HG03039 (cell line): ENCODE measurements around the gene ACAA1.
A peak's percentile ranks its signal among the peaks of the same experiment; 100 is the strongest.

Experiments used
- ATAC-seq: cut with Tn5 transposase; IDR thresholded peaks from one replicate; pipeline ENCODE4 v1.9.1; 2021; ENCODE audit warnings: mild to moderate bottlenecking, moderate library complexity; ENCODE audit not compliant: unreplicated experiment

ACAA1 gene

DNA sequence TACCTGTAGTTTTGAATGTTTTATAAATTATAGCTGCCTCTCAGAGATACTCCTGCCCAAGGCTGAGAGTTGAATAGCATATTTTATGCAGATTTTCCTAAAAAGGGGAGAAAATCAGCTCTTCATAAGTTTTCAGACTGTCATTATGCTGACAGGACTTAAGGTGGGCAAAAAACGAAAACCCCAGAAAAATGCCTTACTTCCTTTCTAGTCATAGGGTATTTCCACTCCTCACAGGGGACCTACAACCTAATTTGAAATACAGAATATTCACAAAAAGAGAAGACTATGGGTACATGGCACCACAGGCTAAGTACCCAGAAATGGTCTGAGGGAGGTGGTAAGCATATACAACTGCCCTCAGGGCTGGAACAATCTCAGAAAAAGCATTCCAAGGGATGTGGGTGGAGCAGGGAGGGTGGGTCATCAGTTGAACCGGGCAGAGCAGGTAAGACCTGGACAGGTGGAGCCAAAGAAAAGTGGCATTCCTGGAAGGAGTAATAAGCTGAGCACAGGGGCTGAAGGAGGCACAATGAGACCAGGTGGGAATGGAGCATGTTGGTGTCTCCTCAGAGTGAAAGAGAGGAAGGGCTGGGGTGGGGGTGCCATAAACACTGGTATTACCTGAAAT lies 17.8 kb upstream of the ACAA1 start:
- ATAC-seq = no peak

- ATAC-seq = no peak
Measured at GRCh38 chr3:38154033-38154494, 17.1 kb upstream of the ACAA1 start.

DNA sequence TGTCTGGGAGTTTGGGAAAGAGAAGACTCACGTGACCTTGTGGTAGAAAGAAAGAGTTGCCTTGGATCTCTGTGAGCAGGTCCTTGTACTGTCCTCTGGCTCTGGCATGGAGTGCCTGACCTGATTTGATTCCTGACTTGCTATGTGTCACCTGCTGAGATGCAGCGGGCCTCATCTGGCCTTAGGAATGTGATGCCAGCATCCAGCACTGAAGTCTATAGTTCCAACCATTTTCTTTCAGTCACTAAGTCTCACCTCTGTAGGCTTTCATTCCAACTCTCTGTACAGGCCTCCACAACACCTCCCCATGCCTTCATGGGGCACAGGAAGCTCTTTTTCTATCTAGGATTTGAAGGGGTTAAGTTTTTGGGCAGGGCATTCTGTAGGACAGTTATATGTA lies 16.3 kb upstream of the ACAA1 start:
- no peak for ATAC-seq

GRCh38 chr3:38152609-38153008 lies 15.7 kb upstream of the ACAA1 start:
- no peak for ATAC-seq

- no peak for ATAC-seq
Measured at GRCh38 chr3:38151667-38152265, 14.8 kb upstream of the ACAA1 start.

DNA sequence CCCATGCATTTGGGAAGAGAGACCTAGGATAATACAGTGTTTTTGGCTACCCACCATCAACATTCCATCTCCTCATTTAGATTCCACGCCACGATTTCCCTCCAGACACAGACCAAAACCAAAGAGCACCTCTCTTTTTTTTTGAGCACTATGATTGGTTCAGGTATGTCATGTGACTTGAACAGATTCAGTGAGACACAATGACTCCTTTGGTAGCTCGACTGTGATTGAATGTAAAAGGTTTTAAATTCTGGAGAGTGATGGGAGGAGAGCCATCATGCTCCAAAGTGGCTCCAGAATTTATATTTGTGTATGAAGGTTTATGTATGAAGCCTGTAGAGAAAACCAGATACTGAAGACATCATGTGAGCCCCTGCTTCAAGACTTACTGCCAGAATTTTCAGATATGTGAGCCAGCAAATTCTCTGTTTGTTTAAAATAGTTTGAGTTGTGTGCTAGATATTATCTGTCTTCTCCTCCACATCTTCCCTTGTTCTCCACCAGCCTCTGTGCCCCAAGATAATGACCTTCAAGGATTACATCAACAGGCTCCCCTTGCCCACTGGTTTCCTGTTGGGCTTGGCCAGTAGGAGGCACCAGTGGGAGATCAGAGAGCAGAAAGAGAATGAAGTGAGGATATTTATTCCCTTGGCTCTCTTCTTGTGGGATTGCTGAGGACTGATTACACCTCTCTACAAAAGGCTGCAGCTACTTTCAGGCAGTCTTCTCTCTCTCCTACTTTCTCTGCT lies 14.0 kb upstream of the ACAA1 start:
- no peak for ATAC-seq

- no peak for ATAC-seq
Measured at GRCh38 chr3:38149708-38150107, 12.8 kb upstream of the ACAA1 start.

DNA sequence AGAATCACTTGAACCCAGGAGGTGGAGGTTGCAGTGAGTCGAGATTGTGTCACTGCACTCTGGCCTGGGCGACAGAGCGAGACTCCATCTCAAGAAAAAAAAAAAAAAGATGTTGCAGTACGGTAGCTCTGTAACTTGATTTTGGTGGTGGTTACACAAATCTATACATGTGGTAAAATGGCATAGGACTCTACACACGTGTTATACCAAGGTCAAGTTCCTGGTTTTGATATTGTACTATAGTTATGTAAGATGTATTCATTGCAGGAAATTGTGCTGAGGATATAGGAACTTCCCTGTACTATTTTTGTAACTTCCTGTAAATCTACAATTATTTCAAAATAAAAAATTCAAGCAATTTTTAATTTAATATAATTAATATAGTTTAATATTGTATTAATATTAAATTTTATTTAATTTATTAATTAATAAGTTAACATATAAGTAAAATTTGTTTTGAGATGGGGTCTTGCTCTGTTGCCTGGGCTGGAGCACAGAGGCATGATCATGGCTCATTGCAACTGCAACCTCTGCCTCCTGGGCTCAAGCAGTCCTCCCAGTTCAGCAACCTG lies 11.5 kb upstream of the ACAA1 start:
- ATAC-seq = no peak

DNA sequence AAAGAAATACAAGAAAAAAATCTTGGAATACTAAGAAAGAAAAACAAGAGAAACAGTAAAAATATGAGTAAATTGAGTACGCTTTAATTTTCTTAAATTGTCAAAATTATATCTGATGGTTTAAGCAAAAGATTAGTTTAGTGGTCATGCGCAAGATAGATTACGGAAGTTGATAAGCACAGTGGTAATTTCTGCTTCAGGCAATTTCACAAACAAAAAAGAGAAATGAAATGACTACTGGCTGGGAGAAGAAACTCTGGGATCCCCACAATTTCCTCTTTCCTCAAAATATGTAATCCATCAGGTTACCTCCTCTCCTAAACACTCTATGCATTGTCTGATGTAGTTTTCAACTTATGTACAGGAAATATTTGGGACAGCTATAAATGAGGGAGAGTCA lies 10.5 kb upstream of the ACAA1 start:
- ATAC-seq = no peak

GRCh38 chr3:38146504-38146903 lies 9.6 kb upstream of the ACAA1 start:
- no peak for ATAC-seq

DNA sequence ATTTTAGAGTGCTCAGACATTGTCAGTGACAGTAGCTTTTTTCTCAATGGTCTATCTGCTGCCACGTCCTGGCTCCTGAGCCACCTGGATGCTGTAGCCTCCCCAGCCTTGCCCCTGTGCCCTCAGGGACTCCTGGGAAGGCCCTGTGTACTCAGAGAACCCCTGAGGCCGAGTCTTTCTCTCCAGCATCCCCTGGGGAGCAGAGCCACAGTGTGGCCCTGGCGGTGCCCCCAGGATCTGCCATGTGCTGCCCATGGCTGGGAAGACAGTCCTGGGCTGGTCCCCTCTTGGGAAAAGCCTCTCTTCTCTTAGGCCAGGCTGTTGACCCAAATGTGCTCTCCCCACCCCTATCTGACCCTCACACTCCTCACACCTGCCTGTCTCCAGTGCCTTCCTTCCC lies 6.6 kb upstream of the ACAA1 start:
- ATAC-seq = no peak

DNA sequence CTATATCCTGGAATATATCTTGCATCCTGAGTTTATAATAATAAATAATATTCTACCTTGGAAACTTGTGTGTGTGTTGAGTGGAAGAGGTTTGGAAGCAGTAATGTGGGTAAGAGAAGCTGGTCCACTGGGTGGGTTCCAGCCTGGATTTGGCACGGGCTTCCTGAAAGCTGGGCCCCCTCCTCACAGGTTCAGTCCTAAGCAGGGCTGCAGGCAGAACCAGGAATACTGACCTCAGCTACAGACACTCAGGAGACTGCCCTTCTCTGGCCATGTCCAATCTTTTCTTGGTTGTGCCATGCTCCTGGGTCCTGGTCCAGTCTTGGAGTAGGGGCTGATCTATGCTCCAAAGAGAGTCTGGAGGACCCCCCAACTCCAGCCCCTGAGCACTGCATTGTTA lies 6.0 kb upstream of the ACAA1 start:
- no peak for ATAC-seq

DNA sequence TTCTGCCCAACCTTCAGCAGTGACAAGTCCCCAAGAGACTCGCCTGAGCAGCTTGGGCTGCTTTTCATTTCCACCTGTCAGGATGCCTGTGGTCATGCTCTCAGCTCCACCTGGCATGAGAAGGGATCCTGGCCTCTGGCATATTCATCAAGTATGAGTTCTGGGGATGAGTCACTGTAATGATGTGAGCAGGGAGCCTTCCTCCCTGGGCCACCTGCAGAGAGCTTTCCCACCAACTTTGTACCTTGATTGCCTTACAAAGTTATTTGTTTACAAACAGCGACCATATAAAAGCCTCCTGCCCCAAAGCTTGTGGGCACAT lies 5.0 kb upstream of the ACAA1 start:
- ATAC-seq = no peak

- no peak for ATAC-seq
Measured at GRCh38 chr3:38141173-38141951, 4.4 kb upstream of the ACAA1 start.

GRCh38 chr3:38140326-38141172 lies 3.6 kb upstream of the ACAA1 start:
- no peak for ATAC-seq

DNA sequence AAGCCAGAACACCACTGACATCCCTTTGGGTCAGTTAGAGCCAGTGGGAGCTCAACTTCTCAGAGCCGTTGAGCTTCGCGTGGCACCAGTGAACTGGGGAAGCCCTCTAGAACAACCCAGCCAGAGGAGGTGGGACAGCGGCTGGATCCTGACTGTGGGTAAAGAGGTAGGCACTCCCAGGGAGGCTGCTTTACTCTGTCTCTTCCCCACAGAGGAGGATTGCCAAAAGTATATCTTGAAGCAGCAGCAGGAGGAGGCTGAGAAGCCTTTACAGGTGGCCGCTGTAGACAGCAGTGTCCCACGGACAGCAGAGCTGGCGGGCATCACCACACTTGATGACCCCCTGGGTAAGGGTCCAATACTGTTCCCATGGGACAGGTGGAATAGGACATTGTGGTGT lies 2.7 kb upstream of the ACAA1 start:
- ATAC-seq = no peak

- ATAC-seq = no peak
Measured at GRCh38 chr3:38139191-38139590, 2.3 kb upstream of the ACAA1 start.

DNA sequence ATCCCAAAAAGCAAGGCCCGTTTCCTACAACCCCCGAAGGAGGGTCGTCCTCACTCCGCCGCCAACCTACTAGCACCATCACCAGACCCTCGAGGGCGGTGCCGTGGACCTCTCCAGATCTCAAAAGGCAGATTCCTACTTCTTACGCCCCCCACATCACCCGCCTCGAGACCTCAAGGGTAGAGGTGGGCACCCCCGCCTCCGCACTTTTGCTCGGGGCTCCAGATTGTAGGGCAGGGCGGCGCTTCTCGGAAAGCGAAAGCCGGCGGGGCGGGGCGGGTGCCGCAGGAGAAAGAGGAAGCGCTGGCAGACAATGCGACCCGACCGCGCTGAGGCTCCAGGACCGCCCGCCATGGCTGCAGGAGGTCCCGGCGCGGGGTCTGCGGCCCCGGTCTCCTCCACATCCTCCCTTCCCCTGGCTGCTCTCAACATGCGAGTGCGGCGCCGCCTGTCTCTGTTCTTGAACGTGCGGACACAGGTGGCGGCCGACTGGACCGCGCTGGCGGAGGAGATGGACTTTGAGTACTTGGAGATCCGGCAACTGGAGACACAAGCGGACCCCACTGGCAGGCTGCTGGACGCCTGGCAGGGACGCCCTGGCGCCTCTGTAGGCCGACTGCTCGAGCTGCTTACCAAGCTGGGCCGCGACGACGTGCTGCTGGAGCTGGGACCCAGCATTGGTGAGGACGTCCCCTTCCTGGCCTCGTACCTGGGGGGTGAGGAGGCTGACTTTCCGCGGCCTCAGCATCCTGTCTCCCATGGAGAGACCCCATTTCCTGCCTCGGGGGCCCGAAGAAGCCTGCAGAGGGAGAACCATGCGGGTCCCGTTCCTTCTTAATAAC lies 1.6 kb upstream of the ACAA1 start, which contains the start of gene MYD88:
TSS of gene MYD88 (plus strand) at position 313 of the 842 bp plus-strand sequence. CDS start at position 353, 40 bp downstream.
- peak; percentile 42 for ATAC-seq

- ATAC-seq = no peak
Measured at GRCh38 chr3:38137615-38138348, 855 bp upstream of the ACAA1 start.
